ENCODE data around the gene CIDEC. TPM values are rescaled to one million over a fixed set of nuclear protein-coding genes. Genes with fewer than 3 reads are reported as not detected.

The CIDEC gene
- total RNA-seq, 2 donors from 2014 or later, result 3.5 TPM; not detected in 1

DNA sequence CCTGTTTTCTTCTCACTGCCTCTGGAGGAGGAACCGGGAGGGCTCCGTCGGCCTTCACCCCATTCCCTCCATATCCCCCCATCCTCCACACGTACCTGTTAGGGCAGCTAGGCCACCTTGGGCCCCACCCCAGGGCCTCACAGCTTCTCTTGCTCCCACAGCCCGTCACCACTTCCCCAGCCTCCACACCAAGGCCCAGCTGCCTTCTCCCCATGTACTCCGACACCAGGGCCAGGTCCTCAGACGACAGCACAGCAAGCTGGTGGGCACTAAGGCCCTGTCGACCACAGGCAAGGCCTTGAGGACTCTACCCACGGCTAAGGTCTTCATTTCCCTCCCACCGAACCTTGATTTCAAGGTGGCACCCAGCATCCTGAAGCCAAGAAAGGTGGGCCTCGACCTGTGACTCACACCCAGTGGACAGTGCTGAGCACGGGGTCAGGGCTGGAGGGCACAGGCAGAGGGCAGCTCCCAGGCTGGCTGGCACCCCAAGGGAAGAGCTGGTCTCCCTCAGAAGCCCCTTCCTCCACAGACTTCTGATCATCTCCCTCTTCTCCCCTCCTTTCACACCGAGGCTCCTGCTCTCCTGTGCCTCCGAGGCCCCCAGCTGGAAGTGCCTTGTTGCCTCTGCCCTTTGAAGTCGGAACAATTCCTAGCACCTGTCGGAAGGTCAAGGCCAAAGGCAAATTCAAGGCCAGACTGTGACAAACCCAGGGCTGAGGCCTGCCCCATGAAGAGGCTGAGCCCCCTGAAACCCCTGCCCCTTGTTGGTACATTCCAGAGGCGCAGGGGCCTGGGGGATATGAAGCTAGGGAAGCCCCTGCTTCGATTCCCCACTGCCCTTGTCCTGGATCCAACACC is 45.3 kb downstream of the CIDEC start:
- Histone ChIP-seq H3K9me3 (no peaks in the 10 kb centered on the region), H3K27ac (no peak overlapping the region), H3K27me3 (replicated peaks; ENCODE audit: insufficient read depth) (no peaks in the 10 kb centered on the region), H3K4me3 (no peak overlapping the region), H3K36me3 (no peaks in the 10 kb centered on the region), H3K4me1 (replicated peaks) (no peaks in the 10 kb centered on the region)
- DNase-seq (ENCODE audit: low spot score), result no peak
- WGBS, result 83% methylated on average over 18 of the region's 18 CpGs
- intact Hi-C loops (cut with DNase I), result no loop called here
- TF ChIP-seq CTCF (IDR thresholded peaks at IDR 0.05) (no peak), POLR2A (IDR thresholded peaks at IDR 0.05) (no peak), POLR2AphosphoS5 (IDR thresholded peaks at IDR 0.05) (no peak)

GRCh38 chr3:9833078-9833477 is 47.0 kb downstream of the CIDEC start:
- H3K36me3 ChIP-seq, result no peaks in the 10 kb centered on the region
- H3K9me3 ChIP-seq, result no peaks in the 10 kb centered on the region
- 93% methylated on average over 9 of the region's 9 CpGs for WGBS
- DNase-seq (ENCODE audit: low spot score), result no peak
- no peaks in the 10 kb centered on the region for H3K4me1 ChIP-seq (replicated peaks)
- no peaks in the 10 kb centered on the region for H3K27me3 ChIP-seq (replicated peaks; ENCODE audit: insufficient read depth)
- intact Hi-C loops (cut with DNase I), result no loop called here
- H3K4me3 ChIP-seq, result no peak overlapping the region
- H3K27ac ChIP-seq, result no peak overlapping the region
- TF ChIP-seq CTCF (IDR thresholded peaks at IDR 0.05) (no peak), POLR2AphosphoS5 (IDR thresholded peaks at IDR 0.05) (no peak), POLR2A (IDR thresholded peaks at IDR 0.05) (no peak)

- TF ChIP-seq POLR2A (IDR thresholded peaks at IDR 0.05) (no peak), CTCF (IDR thresholded peaks at IDR 0.05) (no peak), POLR2AphosphoS5 (IDR thresholded peaks at IDR 0.05) (no peak)
- Histone ChIP-seq H3K9me3 (no peaks in the 10 kb centered on the region), H3K4me1 (replicated peaks) (no peaks in the 10 kb centered on the region), H3K27me3 (replicated peaks; ENCODE audit: insufficient read depth) (no peaks in the 10 kb centered on the region), H3K36me3 (no peaks in the 10 kb centered on the region), H3K27ac (no peak overlapping the region), H3K4me3 (no peak overlapping the region)
- intact Hi-C loops (cut with DNase I), result no loop called here
- 95% methylated on average over 3 of the region's 3 CpGs for WGBS
- no peak for DNase-seq (ENCODE audit: low spot score)
Measured at GRCh38 chr3:9831253-9831652, 48.8 kb downstream of the CIDEC start.

GRCh38 chr3:9828801-9829755 is 51.0 kb downstream of the CIDEC start:
- intact Hi-C loops (cut with DNase I), result no loop called here
- Histone ChIP-seq H3K4me3 (no peak overlapping the region), H3K36me3 (no peaks in the 10 kb centered on the region), H3K4me1 (replicated peaks) (no peaks in the 10 kb centered on the region), H3K27me3 (replicated peaks; ENCODE audit: insufficient read depth) (no peaks in the 10 kb centered on the region), H3K27ac (no peak overlapping the region), H3K9me3 (no peaks in the 10 kb centered on the region)
- WGBS, result 94% methylated on average over 17 of the region's 17 CpGs
- DNase-seq (ENCODE audit: low spot score), result no peak
- no peak for TF ChIP-seq POLR2A (IDR thresholded peaks at IDR 0.05)
- no peak for TF ChIP-seq POLR2AphosphoS5 (IDR thresholded peaks at IDR 0.05)
- TF ChIP-seq CTCF (IDR thresholded peaks at IDR 0.05), result no peak
